Panc1 (cell line): Measurements from ENCODE around the gene TIMM17B. TPM values are rescaled to one million over a fixed set of nuclear protein-coding genes. Genes with fewer than 3 reads are reported as not detected.

Experiments
- ATAC-seq: fragments of 200-7000 bp; cut with Tn5 transposase; 2 replicates; pipeline ENCODE4 v1.9.1; 2020; ENCODE audit warnings: mild to moderate bottlenecking, moderate library complexity
- BruUV-seq: library from RNA; stranded (reverse); fragments of 400-500 nt; replicated peaks from 2 replicates; lab custom pipeline; 2021; lab: Mats Ljungman, UMichigan
- CTCF ChIA-PET: fragments of 300-600 bp; sonication (Branson Sonifier 250); formaldehyde crosslinking; loops from one replicate; lab custom pipeline; 2022; ENCODE audit warnings: antibody characterized with exemption; lab: Charles Lee
- POLR2A ChIA-PET: fragments of 300-600 bp; sonication (Branson Sonifier 250); formaldehyde crosslinking; loops from one replicate; lab custom pipeline; 2022; ENCODE audit warnings: antibody characterized with exemption; lab: Charles Lee
- DNase-seq: peaks from one replicate; pipeline ENCODE4 v3.0.0-alpha.2; 2010; ENCODE audit warnings: low read depth, low spot score
- H3K27ac ChIP-seq: 2 replicates; pipeline ENCODE4 v1.5.1; 2011; ENCODE audit warnings: mild to moderate bottlenecking, low read length, inconsistent platforms
- H3K27me3 ChIP-seq: fragments of 200-500 bp; sonication (Bioruptor generic); 2 replicates; pipeline ENCODE4 v1.6.0; 2014; ENCODE audit warnings: low read length, inconsistent platforms; ENCODE audit not compliant: control insufficient read depth, insufficient read depth
- H3K36me3 ChIP-seq: fragments of 200-500 bp; sonication (Bioruptor generic); 2 replicates; pipeline ENCODE4 v1.5.1; 2014; ENCODE audit warnings: inconsistent platforms, mild to moderate bottlenecking, low read length, moderate library complexity; ENCODE audit not compliant: control insufficient read depth, insufficient read depth
- H3K4me1 ChIP-seq: 2 replicates; pipeline ENCODE4 v1.5.1; 2011; ENCODE audit warnings: inconsistent platforms, mild to moderate bottlenecking, low read length, moderate library complexity; ENCODE audit not compliant: control insufficient read depth, insufficient read depth
- H3K4me3 ChIP-seq, 2 experiments: 2 replicates each; pipeline ENCODE4 v1.5.1; 2011 to 2012; ENCODE audit warnings: low read depth in 2 of 2, low read length in 2 of 2, mild to moderate bottlenecking in 2 of 2, inconsistent platforms in 1 of 2, moderate library complexity in 1 of 2
- H3K9me3 ChIP-seq: fragments of 200-500 bp; sonication (Bioruptor generic); 2 replicates; pipeline ENCODE4 v1.5.1; 2014; ENCODE audit warnings: low read depth, mild to moderate bottlenecking, inconsistent platforms, low read length, moderate library complexity; ENCODE audit not compliant: control insufficient read depth, insufficient read depth
- POLR2AphosphoS5 ChIP-seq: IDR thresholded peaks from 2 replicates; pipeline ENCODE4 v1.6.1; 2012; ENCODE audit warnings: mild to moderate bottlenecking, low read depth, low read length, moderate library complexity
- SIN3A ChIP-seq: IDR thresholded peaks from 2 replicates; pipeline ENCODE4 v1.6.1; 2012; ENCODE audit warnings: low read depth, mild to moderate bottlenecking, low read length, moderate library complexity, borderline replicate concordance; ENCODE audit not compliant: insufficient read depth
- TCF7L2 ChIP-seq: IDR thresholded peaks from 2 replicates; pipeline ENCODE4 v1.6.1; 2011; ENCODE audit warnings: mild to moderate bottlenecking, low read depth, low read length, inconsistent platforms
- in situ Hi-C: cut with HindIII; loops from 2 replicates; pipeline ENCODE4 v1.10.0; 2016; ENCODE audit warnings: low sequenced_read_pairs, low pct_unique_long_range_greater_than_20kb
- intact Hi-C: fragments of 100-400 bp; cut with micrococcal nuclease; formaldehyde crosslinking; loops from one replicate; pipeline ENCODE4 v1.10.0; 2022; ENCODE audit not compliant: unreplicated experiment
- total RNA-seq: library from RNA; stranded (reverse); gene quantifications from one replicate; pipeline ENCODE4 v1.2.1, GENCODE V29; 2021; ENCODE audit not compliant: unreplicated experiment
- TF ChIP-seq, protein P1 (sequence below): fragments of 450-650 bp; IDR thresholded peaks from 2 replicates; pipeline ENCODE4 v1.5.1; 2017; ENCODE audit warnings: mild to moderate bottlenecking
- TF ChIP-seq, protein P2 (sequence below), 2 experiments: IDR thresholded peaks; 2 replicates each; pipeline ENCODE4 v1.6.1; 2011 to 2012; ENCODE audit warnings: low read depth in 2 of 2, control low read depth in 1 of 2, low read length in 1 of 2, mild to moderate bottlenecking in 1 of 2, moderate library complexity in 1 of 2; ENCODE audit not compliant: insufficient read depth in 1 of 2

Gene TIMM17B
- total RNA-seq, 1 experiment from 2014 or later: 92.1 TPM

DNA sequence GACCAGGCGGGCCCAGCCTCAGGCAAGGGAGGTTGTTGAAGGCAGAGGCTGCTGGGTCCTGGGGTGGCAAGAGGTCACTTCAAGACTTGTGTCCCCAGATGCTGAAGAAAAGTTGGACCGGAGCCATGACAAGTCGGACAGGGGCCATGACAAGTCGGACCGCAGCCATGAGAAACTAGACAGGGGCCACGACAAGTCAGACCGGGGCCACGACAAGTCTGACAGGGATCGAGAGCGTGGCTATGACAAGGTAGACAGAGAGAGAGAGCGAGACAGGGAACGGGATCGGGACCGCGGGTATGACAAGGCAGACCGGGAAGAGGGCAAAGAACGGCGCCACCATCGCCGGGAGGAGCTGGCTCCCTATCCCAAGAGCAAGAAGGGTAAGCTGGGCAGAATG is 4.6 kb upstream of the TIMM17B start:
- ChIA-PET POLR2A (interaction anchor here (0.8 kb wide), 1 partner anchor 262 kb away, joined by 3 read pairs; no protein-coding TSS in a partner anchor), CTCF (no interaction called here)
- BruUV-seq: TSS peak; percentile 85
- intact Hi-C loops (no loop called here), in situ Hi-C loops (no loop called here)
- Histone ChIP-seq H3K4me3 (no peak overlapping the region), H3K27ac (no peak overlapping the region), H3K36me3 (peaks cover 2% of the 10 kb centered on the region; the same call in 1 of the 2 replicates), H3K9me3 (no peaks in the 10 kb centered on the region), H3K4me1 (0 out of 2 replicates have a peak, but pooled peaks cover 6% of the 10 kb centered on the region), H3K27me3 (no peaks in the 10 kb centered on the region)
- DNase-seq (no peak), ATAC-seq (no peak)
- TF ChIP-seq SIN3A: no peak
- TF ChIP-seq POLR2AphosphoS5: no peak
- no peak for TF ChIP-seq TCF7L2
- TF ChIP-seq, protein P1, sequence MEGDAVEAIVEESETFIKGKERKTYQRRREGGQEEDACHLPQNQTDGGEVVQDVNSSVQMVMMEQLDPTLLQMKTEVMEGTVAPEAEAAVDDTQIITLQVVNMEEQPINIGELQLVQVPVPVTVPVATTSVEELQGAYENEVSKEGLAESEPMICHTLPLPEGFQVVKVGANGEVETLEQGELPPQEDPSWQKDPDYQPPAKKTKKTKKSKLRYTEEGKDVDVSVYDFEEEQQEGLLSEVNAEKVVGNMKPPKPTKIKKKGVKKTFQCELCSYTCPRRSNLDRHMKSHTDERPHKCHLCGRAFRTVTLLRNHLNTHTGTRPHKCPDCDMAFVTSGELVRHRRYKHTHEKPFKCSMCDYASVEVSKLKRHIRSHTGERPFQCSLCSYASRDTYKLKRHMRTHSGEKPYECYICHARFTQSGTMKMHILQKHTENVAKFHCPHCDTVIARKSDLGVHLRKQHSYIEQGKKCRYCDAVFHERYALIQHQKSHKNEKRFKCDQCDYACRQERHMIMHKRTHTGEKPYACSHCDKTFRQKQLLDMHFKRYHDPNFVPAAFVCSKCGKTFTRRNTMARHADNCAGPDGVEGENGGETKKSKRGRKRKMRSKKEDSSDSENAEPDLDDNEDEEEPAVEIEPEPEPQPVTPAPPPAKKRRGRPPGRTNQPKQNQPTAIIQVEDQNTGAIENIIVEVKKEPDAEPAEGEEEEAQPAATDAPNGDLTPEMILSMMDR: no peak
- TF ChIP-seq, protein P2, sequence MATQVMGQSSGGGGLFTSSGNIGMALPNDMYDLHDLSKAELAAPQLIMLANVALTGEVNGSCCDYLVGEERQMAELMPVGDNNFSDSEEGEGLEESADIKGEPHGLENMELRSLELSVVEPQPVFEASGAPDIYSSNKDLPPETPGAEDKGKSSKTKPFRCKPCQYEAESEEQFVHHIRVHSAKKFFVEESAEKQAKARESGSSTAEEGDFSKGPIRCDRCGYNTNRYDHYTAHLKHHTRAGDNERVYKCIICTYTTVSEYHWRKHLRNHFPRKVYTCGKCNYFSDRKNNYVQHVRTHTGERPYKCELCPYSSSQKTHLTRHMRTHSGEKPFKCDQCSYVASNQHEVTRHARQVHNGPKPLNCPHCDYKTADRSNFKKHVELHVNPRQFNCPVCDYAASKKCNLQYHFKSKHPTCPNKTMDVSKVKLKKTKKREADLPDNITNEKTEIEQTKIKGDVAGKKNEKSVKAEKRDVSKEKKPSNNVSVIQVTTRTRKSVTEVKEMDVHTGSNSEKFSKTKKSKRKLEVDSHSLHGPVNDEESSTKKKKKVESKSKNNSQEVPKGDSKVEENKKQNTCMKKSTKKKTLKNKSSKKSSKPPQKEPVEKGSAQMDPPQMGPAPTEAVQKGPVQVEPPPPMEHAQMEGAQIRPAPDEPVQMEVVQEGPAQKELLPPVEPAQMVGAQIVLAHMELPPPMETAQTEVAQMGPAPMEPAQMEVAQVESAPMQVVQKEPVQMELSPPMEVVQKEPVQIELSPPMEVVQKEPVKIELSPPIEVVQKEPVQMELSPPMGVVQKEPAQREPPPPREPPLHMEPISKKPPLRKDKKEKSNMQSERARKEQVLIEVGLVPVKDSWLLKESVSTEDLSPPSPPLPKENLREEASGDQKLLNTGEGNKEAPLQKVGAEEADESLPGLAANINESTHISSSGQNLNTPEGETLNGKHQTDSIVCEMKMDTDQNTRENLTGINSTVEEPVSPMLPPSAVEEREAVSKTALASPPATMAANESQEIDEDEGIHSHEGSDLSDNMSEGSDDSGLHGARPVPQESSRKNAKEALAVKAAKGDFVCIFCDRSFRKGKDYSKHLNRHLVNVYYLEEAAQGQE (IDR thresholded peaks at IDR 0.05; ENCODE audit: insufficient read depth in 1 of 2, low read depth in 2 of 2, low read length in 1 of 2): no peak

DNA sequence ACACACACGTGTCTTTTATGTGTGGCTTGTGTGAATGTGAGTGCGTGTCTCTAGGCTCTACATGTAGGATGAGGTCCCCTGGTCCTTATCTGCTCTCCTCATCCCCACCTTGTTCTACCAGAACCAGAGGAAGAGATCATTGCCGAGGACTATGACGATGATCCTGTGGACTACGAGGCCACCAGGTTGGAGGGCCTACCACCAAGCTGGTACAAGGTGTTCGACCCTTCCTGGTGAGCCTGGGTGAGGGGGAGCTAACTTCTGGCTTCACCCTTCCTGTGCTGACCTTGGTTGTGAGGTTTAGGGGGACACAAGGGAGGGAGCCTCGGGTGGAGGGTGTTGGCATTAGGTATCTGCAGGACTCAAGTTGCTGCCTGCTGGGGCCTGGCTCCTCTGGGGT is 3.5 kb upstream of the TIMM17B start:
- DNase-seq (no peak), ATAC-seq (no peak)
- TF ChIP-seq SIN3A (no peak), POLR2AphosphoS5 (no peak)
- H3K27me3 ChIP-seq: no peaks in the 10 kb centered on the region
- ChIA-PET CTCF (no interaction called here), POLR2A (no interaction called here)
- intact Hi-C loops (no loop called here), in situ Hi-C loops (no loop called here)
- H3K36me3 ChIP-seq: peaks cover 2% of the 10 kb centered on the region; the same call in 1 of the 2 replicates
- H3K4me1 ChIP-seq: peaks cover 6% of the 10 kb centered on the region; the same call in 1 of the 2 replicates
- no TSS peak for BruUV-seq
- H3K9me3 ChIP-seq: no peaks in the 10 kb centered on the region
- no peak overlapping the region for H3K27ac ChIP-seq
- H3K4me3 ChIP-seq: no peak overlapping the region

DNA sequence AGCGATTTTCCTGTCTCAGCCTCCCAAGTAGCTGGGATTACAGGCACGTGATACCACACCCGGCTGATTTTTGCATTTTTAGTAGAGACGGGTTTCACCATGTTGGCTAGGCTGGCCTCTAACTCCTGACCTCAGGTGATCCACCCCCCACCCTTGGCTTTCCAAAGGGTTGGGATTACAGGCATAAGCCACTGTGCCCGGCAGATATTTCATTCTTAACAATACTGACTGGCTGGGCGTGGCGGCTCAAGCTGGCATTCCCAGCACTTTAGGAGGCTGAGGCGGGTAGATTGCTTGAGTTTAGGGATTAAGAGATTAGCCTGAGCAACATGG is 1.5 kb upstream of the TIMM17B start:
- Histone ChIP-seq H3K36me3 (peaks cover 2% of the 10 kb centered on the region; the same call in 1 of the 2 replicates), H3K9me3 (no peaks in the 10 kb centered on the region), H3K27me3 (no peaks in the 10 kb centered on the region), H3K27ac (peak overlapping the region; percentile 94; the same call in 1 of the 2 replicates), H3K4me1 (peaks cover 6% of the 10 kb centered on the region; the same call in 1 of the 2 replicates), H3K4me3 (peak overlapping the region; percentile 71 to 82)
- CTCF ChIA-PET: no interaction called here
- POLR2A ChIA-PET: no interaction called here
- BruUV-seq: no TSS peak
- no peak for TF ChIP-seq POLR2AphosphoS5
- TF ChIP-seq, protein P2 (IDR thresholded peaks at IDR 0.05; ENCODE audit: insufficient read depth in 1 of 2, low read depth in 2 of 2, low read length in 1 of 2): no peak
- TF ChIP-seq, protein P1: no peak
- no peak for TF ChIP-seq TCF7L2
- no peak for TF ChIP-seq SIN3A
- in situ Hi-C loops: no loop called here
- DNase-seq (no peak), ATAC-seq (no peak)
- intact Hi-C loops: no loop called here
